ENCODE measurements around the gene GTF2E1.

- no peak for TF ChIP-seq ZBTB4 (CRISPR knock-in tag; IDR thresholded peaks at IDR 0.05)
- TF ChIP-seq, protein P1, sequence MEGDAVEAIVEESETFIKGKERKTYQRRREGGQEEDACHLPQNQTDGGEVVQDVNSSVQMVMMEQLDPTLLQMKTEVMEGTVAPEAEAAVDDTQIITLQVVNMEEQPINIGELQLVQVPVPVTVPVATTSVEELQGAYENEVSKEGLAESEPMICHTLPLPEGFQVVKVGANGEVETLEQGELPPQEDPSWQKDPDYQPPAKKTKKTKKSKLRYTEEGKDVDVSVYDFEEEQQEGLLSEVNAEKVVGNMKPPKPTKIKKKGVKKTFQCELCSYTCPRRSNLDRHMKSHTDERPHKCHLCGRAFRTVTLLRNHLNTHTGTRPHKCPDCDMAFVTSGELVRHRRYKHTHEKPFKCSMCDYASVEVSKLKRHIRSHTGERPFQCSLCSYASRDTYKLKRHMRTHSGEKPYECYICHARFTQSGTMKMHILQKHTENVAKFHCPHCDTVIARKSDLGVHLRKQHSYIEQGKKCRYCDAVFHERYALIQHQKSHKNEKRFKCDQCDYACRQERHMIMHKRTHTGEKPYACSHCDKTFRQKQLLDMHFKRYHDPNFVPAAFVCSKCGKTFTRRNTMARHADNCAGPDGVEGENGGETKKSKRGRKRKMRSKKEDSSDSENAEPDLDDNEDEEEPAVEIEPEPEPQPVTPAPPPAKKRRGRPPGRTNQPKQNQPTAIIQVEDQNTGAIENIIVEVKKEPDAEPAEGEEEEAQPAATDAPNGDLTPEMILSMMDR (IDR thresholded peaks at IDR 0.05 in 2 of 3, conservative IDR thresholded peaks at IDR 0.05 in 1 of 3; ENCODE audit: control insufficient read depth in 2 of 3, extremely low read depth in 1 of 3, insufficient read depth in 1 of 3, low read depth in 3 of 3, low read length in 3 of 3): no peak
- no peak for TF ChIP-seq POLR2AphosphoS5 (IDR thresholded peaks at IDR 0.05; ENCODE audit: low read length)
- no peak for TF ChIP-seq EP300 (IDR thresholded peaks at IDR 0.05; ENCODE audit: borderline replicate concordance in 1 of 2, control insufficient read depth in 1 of 2, low read depth in 2 of 2, low read length in 2 of 2)
- no peak for TF ChIP-seq SMARCA5 (IDR thresholded peaks at IDR 0.05)
- TF ChIP-seq, protein P2, sequence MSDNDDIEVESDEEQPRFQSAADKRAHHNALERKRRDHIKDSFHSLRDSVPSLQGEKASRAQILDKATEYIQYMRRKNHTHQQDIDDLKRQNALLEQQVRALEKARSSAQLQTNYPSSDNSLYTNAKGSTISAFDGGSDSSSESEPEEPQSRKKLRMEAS (IDR thresholded peaks at IDR 0.05; ENCODE audit: low read depth, low read length): no peak
- TF ChIP-seq CHD2 (IDR thresholded peaks at IDR 0.05; ENCODE audit: borderline replicate concordance, low read depth, low read length): no peak
- no peak for TF ChIP-seq FOS (IDR thresholded peaks at IDR 0.05; ENCODE audit: borderline replicate concordance, extremely low read depth, insufficient read length)
- TF ChIP-seq POLR2A (IDR thresholded peaks at IDR 0.05; ENCODE audit: low read depth, low read length): no peak
Observed at GRCh38 chr3:120797857-120798256, 55.3 kb downstream of the GTF2E1 start.
